ENCODE results near the gene PCED1B. TPM values are rescaled to one million over a fixed set of nuclear protein-coding genes. Genes with fewer than 3 reads are reported as not detected.
A peak's percentile ranks its signal among the peaks of the same experiment; 100 is the strongest.

PCED1B gene
- total RNA-seq, 1 experiment from 2014 or later, result 3.3 TPM

GRCh38 chr12:47225356-47225755 is 145.9 kb downstream of the PCED1B start:
- no peak overlapping the region for H3T11ph ChIP-seq (ENCODE audit: low read length)
- H2BK12ac ChIP-seq (ENCODE audit: insufficient read length, low read depth, low read length), result no peak overlapping the region
- H4K91ac ChIP-seq (ENCODE audit: insufficient read length, low read depth, low read length), result no peak overlapping the region
- H3K27me3 ChIP-seq (ENCODE audit: insufficient read depth, low read length), result no peaks in the 10 kb centered on the region
- Mint-ChIP-seq H3K9me3 (no peaks in the 10 kb centered on the region), H3K27ac (peak overlapping the region in 2 of 3 experiments; percentile 85 to 94; a peak in 3 of 7 replicates), H3K4me3 (peak overlapping the region in 1 of 2 experiments; percentile 45; a peak in 2 of 5 replicates), H3K4me1 (peaks cover 49 to 56% of the 10 kb centered on the region in 2 experiments), H3K27me3 (ENCODE audit: low read depth) (no peaks in the 10 kb centered on the region), H3K36me3 (ENCODE audit: insufficient read depth in 1 of 3, low read depth in 3 of 3) (peaks cover 0 to under 1% (median 0%) of the 10 kb centered on the region in 3 experiments; a peak in 1 of 7 replicates)
- no peak overlapping the region for H2BK15ac ChIP-seq (ENCODE audit: low read depth, low read length)
- peaks cover 6% of the 10 kb centered on the region; the same call in 1 of the 2 replicates for H3K4me1 ChIP-seq (ENCODE audit: insufficient read depth, low read length)
- H3K23ac ChIP-seq (ENCODE audit: insufficient read length, low read depth, low read length), result no peak overlapping the region
- H3K23me2 ChIP-seq (ENCODE audit: insufficient read length, low read depth, low read length, poor library complexity, severe bottlenecking), result no peaks in the 10 kb centered on the region
- no peaks in the 10 kb centered on the region for H3K9me3 ChIP-seq (ENCODE audit: control insufficient read depth, low read depth, low read length)
- no peak overlapping the region for H3K4ac ChIP-seq (ENCODE audit: low read depth, low read length)
- H3K56ac ChIP-seq (ENCODE audit: insufficient read length, low read depth, low read length), result no peak overlapping the region
- TF ChIP-seq, protein P1, sequence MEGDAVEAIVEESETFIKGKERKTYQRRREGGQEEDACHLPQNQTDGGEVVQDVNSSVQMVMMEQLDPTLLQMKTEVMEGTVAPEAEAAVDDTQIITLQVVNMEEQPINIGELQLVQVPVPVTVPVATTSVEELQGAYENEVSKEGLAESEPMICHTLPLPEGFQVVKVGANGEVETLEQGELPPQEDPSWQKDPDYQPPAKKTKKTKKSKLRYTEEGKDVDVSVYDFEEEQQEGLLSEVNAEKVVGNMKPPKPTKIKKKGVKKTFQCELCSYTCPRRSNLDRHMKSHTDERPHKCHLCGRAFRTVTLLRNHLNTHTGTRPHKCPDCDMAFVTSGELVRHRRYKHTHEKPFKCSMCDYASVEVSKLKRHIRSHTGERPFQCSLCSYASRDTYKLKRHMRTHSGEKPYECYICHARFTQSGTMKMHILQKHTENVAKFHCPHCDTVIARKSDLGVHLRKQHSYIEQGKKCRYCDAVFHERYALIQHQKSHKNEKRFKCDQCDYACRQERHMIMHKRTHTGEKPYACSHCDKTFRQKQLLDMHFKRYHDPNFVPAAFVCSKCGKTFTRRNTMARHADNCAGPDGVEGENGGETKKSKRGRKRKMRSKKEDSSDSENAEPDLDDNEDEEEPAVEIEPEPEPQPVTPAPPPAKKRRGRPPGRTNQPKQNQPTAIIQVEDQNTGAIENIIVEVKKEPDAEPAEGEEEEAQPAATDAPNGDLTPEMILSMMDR (conservative IDR thresholded peaks at IDR 0.05), result no peak
- H4K20me1 ChIP-seq (ENCODE audit: control insufficient read depth, insufficient read depth, insufficient read length), result no peaks in the 10 kb centered on the region
- no peak overlapping the region for H3K4me2 ChIP-seq (ENCODE audit: insufficient read depth, insufficient read length, low read length)
- H2BK20ac ChIP-seq (ENCODE audit: low read depth, low read length, poor library complexity, severe bottlenecking), result no peak overlapping the region
- no peak overlapping the region for H2BK120ac ChIP-seq (ENCODE audit: low read depth, low read length, poor library complexity, severe bottlenecking)
- no peak overlapping the region for H2BK5ac ChIP-seq (ENCODE audit: insufficient read length, low read length)
- H3K27ac ChIP-seq (ENCODE audit: insufficient read length, low read depth, low read length), result no peak overlapping the region
- H2AFZ ChIP-seq (ENCODE audit: low read length), result no peak overlapping the region
- no peak overlapping the region for H3K18ac ChIP-seq (ENCODE audit: insufficient read length, low read depth, low read length)
- H4K5ac ChIP-seq (ENCODE audit: insufficient read length, low read depth, low read length), result no peak overlapping the region
- no peak for DNase-seq
- no peak overlapping the region for H3K9ac ChIP-seq (ENCODE audit: extremely low read depth, insufficient read length, low read length)
- WGBS (ENCODE audit: extremely low coverage, insufficient read length, low lambda C conversion rate), result no CpG with 5 or more reads among the region's 2 CpGs
- H3K79me2 ChIP-seq (ENCODE audit: insufficient read depth, low read length), result no peaks in the 10 kb centered on the region
- H2AK5ac ChIP-seq (ENCODE audit: insufficient read length, low read length), result no peak overlapping the region
- no peaks in the 10 kb centered on the region for H3K79me1 ChIP-seq (ENCODE audit: insufficient read depth, low read depth, low read length, poor library complexity, severe bottlenecking)
- H3K14ac ChIP-seq (ENCODE audit: insufficient read depth, low read length), result no peak overlapping the region
- H4K8ac ChIP-seq (replicated peaks; ENCODE audit: insufficient read length, low read depth, low read length), result no peak overlapping the region
